GM19240 (cell line): Measurements from ENCODE around the gene PRAMEF13.
"Not testable (repeated sequence)": the region's sequence is repeated elsewhere in the genome, so short reads cannot be mapped to it uniquely, and the experiment has no call there.

Experiments
- DNase-seq: peaks from one replicate; pipeline ENCODE4 v3.0.0; 2011; ENCODE audit warnings: low spot score; ENCODE audit not compliant: insufficient read length

PRAMEF13 gene, protein sequence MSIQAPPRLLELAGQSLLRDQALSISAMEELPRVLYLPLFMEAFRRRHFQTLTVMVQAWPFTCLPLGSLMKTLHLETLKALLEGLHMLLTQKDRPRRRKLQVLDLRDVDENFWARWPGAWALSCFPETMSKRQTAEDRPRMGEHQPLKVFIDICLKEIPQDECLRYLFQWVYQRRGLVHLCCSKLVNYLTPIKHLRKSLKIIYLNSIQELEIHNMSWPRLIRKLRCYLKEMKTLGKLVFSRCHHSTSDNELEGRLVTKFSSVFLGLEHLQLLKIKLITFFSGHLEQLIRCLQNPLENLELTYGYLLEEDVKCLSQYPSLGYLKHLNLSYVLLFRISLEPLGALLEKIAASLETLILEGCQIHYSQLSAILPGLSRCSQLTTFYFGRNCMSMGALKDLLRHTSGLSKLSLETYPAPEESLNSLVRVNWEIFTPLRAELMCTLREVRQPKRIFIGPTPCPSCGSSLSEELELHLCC

DNA sequence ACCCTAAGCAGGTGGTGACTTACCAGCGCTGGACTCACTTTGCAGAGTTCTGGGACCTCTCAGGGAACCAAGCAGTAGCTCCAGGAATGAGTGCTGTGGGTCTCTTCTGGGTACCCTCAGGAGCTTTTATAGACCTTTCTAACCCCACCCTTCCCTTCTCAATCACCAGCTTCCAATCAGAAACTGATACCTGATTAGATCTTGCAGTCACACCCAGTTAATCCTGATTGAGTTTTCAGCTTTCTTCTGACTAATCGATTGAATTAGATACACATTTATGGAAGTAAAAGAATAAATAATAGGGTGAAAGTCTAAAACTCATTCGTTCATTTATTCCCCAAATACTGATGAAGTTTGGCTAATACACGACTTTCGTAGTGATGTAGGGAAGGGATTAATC is at the start of gene PRAMEF13:
Gene PRAMEF13 (minus strand): TSS at position 101 of the 400 bp plus-strand sequence. CDS start 1,820 bp downstream, outside the sequence.
- DNase-seq = not testable (repeated sequence)

GRCh38 chr1:13247122-13247521 is 45.9 kb upstream of the PRAMEF13 start:
- DNase-seq = not testable (repeated sequence)

DNA sequence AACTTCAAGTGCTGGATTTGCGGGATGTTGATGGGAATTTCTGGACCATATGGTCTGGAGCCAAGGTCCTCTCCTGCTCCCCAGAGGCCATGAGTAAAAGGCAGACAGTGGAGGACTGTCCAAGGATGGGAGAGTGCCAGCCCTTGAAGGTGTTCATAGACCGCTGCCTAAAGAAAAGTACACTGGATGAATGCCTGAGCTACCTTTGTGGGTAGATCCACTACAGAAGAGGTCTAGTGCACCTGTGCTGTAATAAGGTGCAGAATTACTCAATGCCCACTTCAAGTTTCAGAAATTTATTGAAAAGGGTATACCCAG is 45.3 kb upstream of the PRAMEF13 start:
- DNase-seq = not testable (repeated sequence)

- DNase-seq = not testable (repeated sequence)
Observed at GRCh38 chr1:13245841-13246553, 44.8 kb upstream of the PRAMEF13 start.

DNA sequence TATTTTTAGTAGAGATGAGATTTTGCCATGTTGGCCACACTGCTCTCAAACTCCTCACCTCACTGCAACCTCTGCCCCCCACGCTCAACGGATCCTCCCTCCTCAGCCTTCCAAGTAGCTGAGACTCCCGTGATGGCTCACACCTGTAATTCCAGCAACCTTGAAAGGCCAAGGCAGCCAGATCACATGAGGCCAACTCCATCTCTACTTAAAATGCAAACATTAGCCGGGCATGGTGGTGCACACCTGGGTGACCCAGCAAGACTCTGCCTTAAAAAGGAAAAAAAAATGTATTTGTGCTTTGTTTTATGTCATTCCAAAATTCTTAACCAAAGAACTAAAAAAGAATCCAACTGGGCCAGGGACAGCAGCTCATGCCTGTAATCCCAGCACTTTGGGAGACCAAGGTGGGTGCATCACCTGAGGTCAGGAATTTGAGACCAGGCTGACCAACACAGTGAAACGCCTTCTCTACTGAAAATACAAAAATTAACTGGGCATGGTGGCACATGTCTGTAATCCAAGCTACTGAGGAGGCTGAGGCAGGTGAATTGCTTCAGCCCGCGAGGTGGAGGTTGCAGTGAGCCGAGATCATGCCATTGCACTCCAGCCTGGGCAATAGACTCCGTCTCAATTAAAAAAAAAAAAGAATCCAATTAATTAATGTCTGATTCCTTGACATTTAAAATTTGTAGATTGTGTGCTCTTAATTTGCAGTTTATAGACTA is 42.5 kb upstream of the PRAMEF13 start:
- DNase-seq = not testable (repeated sequence)

GRCh38 chr1:13239633-13240032 is 38.4 kb upstream of the PRAMEF13 start:
- not testable (repeated sequence) for DNase-seq

DNA sequence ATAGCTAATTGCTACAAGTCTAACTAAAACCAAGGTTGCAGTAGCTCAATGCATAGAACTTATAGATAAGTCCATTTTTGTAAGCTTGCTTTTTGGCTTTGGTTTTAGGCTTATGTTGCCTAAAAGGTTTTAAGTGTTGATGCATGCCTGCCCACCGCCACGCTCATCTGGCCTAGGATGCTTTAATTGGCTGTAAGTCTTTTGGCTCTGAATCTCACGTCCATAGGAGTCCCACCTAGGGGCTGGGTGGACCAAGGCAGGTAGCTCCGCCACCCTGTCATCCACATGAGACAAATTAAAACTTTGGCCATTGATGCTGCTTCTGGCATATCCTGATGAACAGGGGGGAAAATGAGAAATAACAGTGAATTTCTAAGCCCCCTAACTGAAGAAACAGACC is 36.4 kb upstream of the PRAMEF13 start:
- not testable (repeated sequence) for DNase-seq

DNA sequence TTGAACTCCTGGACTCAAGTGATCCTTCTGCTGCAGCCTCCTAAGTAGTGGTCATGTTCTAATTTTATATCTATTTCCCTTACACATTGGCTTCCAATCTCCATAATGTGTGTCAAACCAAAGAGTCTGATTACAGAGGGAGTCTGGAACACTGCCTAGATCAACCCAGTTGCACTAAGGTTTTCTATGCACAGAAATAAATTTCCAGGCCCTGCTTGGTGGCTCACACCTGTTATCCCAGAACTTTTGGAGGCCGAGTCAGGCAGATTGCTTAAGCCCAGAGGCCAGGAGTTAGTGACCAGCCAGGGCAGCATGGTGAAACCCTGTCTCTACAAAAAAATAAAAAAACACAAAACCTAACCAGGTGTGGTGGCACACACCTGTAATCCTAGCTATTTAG is 32.8 kb upstream of the PRAMEF13 start:
- not testable (repeated sequence) for DNase-seq

DNA sequence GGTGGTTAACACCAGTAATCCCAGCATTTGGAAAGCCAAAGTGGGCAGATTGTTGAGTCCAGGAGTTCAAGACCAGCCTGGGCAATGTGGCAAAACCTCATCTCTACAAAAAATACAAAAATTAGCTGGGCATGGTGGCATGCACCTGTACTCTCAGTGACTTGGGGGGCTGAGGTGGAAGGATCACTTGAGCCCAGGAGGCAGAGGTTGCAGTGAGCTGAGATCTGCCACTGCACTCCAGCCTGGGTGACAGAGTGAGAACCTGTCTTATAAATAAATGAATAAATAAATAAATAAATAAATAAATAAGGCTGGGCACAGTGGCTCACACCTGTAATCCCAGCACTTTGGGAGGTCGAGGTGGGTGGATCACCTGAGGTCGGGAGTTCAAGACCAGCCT is 30.8 kb upstream of the PRAMEF13 start:
- not testable (repeated sequence) for DNase-seq

- not testable (repeated sequence) for DNase-seq
Observed at GRCh38 chr1:13231061-13231750, 30.0 kb upstream of the PRAMEF13 start.

DNA sequence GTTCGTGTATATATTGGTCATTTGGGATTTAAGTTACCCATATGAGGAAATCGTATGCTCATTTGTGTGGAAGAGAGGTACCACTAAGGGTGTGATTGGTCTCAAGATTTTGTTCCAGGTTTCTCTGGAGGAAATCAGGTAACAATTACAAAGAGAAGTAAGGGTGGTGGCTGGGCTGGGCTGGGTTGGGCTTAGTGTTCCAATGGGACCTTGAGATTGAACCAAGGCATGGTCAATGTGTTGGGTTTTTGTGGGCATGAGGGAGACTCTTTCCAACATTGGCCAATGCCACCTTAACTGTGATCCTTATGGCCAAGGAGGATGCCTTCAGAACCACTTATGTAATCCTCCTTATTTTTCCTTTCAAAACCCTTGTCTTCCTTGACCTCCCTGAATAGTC is 29.4 kb upstream of the PRAMEF13 start:
- not testable (repeated sequence) for DNase-seq

- not testable (repeated sequence) for DNase-seq
Observed at GRCh38 chr1:13230096-13230495, 28.9 kb upstream of the PRAMEF13 start.

- no peak for DNase-seq
Observed at GRCh38 chr1:13228343-13228781, 27.2 kb upstream of the PRAMEF13 start.

DNA sequence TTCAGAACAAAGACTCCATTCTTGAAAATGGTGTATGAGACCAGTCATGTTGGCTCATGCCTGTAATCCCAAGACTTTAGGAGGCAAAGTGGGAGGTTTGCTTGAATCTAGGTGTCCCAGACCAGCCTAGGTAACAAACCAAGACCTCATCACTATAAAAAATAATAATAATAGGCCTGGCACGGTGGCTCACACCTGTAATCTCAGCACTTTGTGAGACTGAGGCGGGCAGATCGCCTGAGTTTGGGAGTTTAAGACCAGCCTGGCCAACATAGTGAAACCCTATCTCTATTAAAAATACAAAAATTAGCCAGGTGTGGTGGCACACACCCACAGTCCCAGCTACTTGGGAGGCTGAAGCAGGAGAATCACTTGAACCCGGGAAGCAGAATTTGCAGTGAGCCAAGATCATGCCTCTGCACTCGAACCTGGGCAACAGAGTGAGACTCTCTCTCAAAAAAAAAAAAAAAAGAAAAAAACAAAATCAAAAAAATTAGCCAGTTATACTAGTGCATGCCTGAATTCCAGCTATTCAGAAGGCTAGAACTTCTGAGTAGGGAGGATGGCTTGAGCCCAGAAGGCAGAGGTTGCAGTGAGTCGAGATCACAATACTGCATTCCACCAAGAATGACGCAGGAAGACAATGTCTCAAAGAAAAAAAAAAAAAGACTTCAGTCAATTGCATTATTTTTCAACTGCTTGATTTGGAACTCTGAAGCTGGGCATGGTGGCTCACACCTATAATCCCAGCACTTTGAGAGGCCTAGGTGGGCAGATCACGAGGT is 26.3 kb upstream of the PRAMEF13 start:
- DNase-seq = not testable (repeated sequence)

- DNase-seq = not testable (repeated sequence)
Observed at GRCh38 chr1:13225675-13226204, 24.5 kb upstream of the PRAMEF13 start, which contains the start of gene PRAMEF18. PRAMEF18 (minus strand) TSS chr1:13226154; CDS start chr1:13226106, 48 bp downstream.

DNA sequence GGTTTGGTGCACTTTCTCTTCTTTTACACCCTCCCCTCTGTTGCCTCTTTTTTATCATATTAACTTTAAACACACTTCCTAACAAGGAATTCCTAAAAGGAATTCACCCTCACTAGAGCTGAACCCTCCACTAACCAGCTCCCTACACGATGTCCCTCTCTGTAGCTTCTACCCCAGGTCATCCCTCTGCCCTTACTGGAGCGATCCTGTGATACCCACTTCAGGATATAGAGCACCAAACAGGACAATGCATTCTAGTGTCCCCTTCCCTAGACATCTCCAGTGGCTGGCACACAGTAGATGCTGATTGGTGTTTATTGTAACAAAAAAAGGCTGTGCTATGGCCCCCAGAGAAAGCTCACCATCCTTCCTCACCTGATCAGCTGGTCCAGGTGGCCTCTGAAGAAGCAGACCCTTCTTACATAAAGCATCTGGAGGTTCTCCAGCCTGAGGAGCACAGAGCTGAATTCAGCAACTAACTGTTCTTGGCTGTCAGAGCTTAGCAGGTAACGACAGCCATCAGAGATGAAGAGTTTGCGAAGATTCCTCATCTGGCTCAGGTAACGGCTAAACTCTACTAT is 23.4 kb upstream of the PRAMEF13 start:
- no peak for DNase-seq

DNA sequence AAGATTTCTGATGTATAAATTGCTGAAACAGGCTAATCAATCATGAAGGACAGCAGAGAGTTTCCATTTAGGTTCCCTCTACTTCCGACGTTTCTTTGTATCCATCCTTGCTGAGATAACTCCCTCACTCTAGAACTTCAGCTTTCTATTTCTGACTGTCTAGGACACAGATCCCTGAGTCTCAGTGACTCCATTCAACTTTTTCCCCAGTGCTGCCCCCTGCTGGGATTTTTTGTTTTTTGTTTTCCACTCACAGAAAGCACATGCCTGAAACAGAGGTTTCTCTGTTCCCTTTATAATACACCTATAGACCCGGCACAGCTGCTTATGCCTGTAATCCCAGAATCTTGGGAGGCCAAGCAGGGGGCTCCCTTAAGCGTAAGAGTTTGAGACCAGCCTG is 21.6 kb upstream of the PRAMEF13 start:
- DNase-seq = not testable (repeated sequence)

- DNase-seq = not testable (repeated sequence)
Observed at GRCh38 chr1:13219203-13219602, 18.0 kb upstream of the PRAMEF13 start.

- not testable (repeated sequence) for DNase-seq
Observed at GRCh38 chr1:13216619-13217018, 15.4 kb upstream of the PRAMEF13 start.
